GM23338 (cell line): ENCODE results near the gene METRN. TPM values are rescaled to one million over a fixed set of nuclear protein-coding genes. Genes with fewer than 3 reads are reported as not detected.

Experiments used
- ATAC-seq: fragments of 200-7000 bp; cut with Tn5 transposase; 3 replicates; pipeline ENCODE4 v1.9.1; 2020
- DNase-seq: peaks from one replicate; pipeline ENCODE4 v3.0.0-alpha.2; 2015; ENCODE audit warnings: low spot score
- H2AFZ ChIP-seq: fragments of 200-600 bp; sonication (generic); 2 replicates; pipeline ENCODE4 v1.8.0; 2016; ENCODE audit warnings: antibody characterized with exemption, mild to moderate bottlenecking, moderate library complexity
- H3F3A ChIP-seq: fragments of 200-600 bp; sonication (generic); replicated peaks from 2 replicates; pipeline ENCODE4 v1.8.0; 2017; ENCODE audit warnings: antibody characterized with exemption, mixed run types, low read depth
- H3K27ac ChIP-seq: fragments of 200-600 bp; sonication (generic); 2 replicates; pipeline ENCODE4 v1.6.1; 2016; ENCODE audit warnings: low read depth
- H3K27me3 ChIP-seq: fragments of 200-600 bp; sonication (generic); 2 replicates; pipeline ENCODE4 v1.8.0; 2016; ENCODE audit warnings: mild to moderate bottlenecking, mixed run types, moderate library complexity; ENCODE audit not compliant: insufficient read depth
- H3K36me3 ChIP-seq: fragments of 200-600 bp; sonication (generic); 2 replicates; pipeline ENCODE4 v1.8.0; 2016; ENCODE audit warnings: mild to moderate bottlenecking; ENCODE audit not compliant: insufficient read depth
- H3K4me1 ChIP-seq: fragments of 200-600 bp; sonication (generic); 2 replicates; pipeline ENCODE4 v1.8.0; 2016; ENCODE audit warnings: mild to moderate bottlenecking, moderate library complexity; ENCODE audit not compliant: insufficient read depth
- H3K4me2 ChIP-seq: fragments of 200-600 bp; sonication (generic); 2 replicates; pipeline ENCODE4 v1.7.1; 2017; ENCODE audit warnings: mixed run types
- H3K4me3 ChIP-seq: fragments of 200-600 bp; sonication (generic); 2 replicates; pipeline ENCODE4 v1.6.1; 2016; ENCODE audit warnings: mixed run types
- H3K79me2 ChIP-seq: fragments of 200-600 bp; sonication (generic); replicated peaks from 2 replicates; pipeline ENCODE4 v1.8.0; 2017; ENCODE audit warnings: mild to moderate bottlenecking; ENCODE audit not compliant: insufficient read depth
- H3K9me2 ChIP-seq: fragments of 200-600 bp; sonication (generic); 2 replicates; pipeline ENCODE4 v1.8.0; 2017; ENCODE audit not compliant: insufficient read depth
- H4K20me1 ChIP-seq: fragments of 200-600 bp; sonication (generic); replicated peaks from 2 replicates; pipeline ENCODE4 v1.8.0; 2017; ENCODE audit warnings: mild to moderate bottlenecking; ENCODE audit not compliant: insufficient read depth
- H3K27ac Mint-ChIP-seq: 2 replicates; pipeline ENCODE4 v1.8.0; 2020; ENCODE audit warnings: inconsistent platforms, mild to moderate bottlenecking, moderate library complexity, mixed read lengths
- H3K27me3 Mint-ChIP-seq: 3 replicates; pipeline ENCODE4 v1.8.0; 2022; ENCODE audit warnings: low read depth, mild to moderate bottlenecking, moderate library complexity, mixed read lengths, inconsistent platforms; ENCODE audit not compliant: insufficient read depth, poor library complexity
- H3K36me3 Mint-ChIP-seq: 3 replicates; pipeline ENCODE4 v1.8.0; 2021; ENCODE audit warnings: low read depth, mild to moderate bottlenecking, inconsistent platforms, moderate library complexity, mixed read lengths
- H3K4me1 Mint-ChIP-seq: 3 replicates; pipeline ENCODE4 v1.8.0; 2020; ENCODE audit warnings: mild to moderate bottlenecking, inconsistent platforms, mixed read lengths
- H3K4me3 Mint-ChIP-seq: 3 replicates; pipeline ENCODE4 v1.8.0; 2021; ENCODE audit warnings: moderate library complexity, mild to moderate bottlenecking, inconsistent platforms, mixed read lengths
- H3K9me3 Mint-ChIP-seq: 3 replicates; pipeline ENCODE4 v1.8.0; 2020; ENCODE audit warnings: moderate library complexity, mild to moderate bottlenecking, inconsistent platforms, mixed read lengths
- CREB1 ChIP-seq: fragments of 250-450 bp; sonication (Bioruptor Pico); IDR thresholded peaks from 2 replicates; pipeline ENCODE4 v1.5.0; 2020; ENCODE audit warnings: low read depth, mild to moderate bottlenecking, moderate library complexity
- EZH2 ChIP-seq: fragments of 200-600 bp; sonication (generic); IDR thresholded peaks from one replicate; pipeline ENCODE4 v1.8.0; 2017; ENCODE audit warnings: antibody characterized with exemption, mild to moderate bottlenecking, low read depth; ENCODE audit not compliant: unreplicated experiment
- JUNB ChIP-seq: IDR thresholded peaks from one replicate; pipeline ENCODE4 v1.6.1; 2016; ENCODE audit warnings: antibody characterized with exemption; ENCODE audit not compliant: unreplicated experiment
- NANOG ChIP-seq: IDR thresholded peaks from 2 replicates; pipeline ENCODE4 v1.6.1; 2016; ENCODE audit warnings: antibody characterized with exemption, borderline replicate concordance
- POLR2AphosphoS5 ChIP-seq: IDR thresholded peaks from 2 replicates; pipeline ENCODE4 v1.6.1; 2016; ENCODE audit warnings: antibody characterized with exemption, low read depth
- REST ChIP-seq: IDR thresholded peaks from one replicate; pipeline ENCODE4 v1.6.1; 2018; ENCODE audit warnings: antibody characterized with exemption; ENCODE audit not compliant: unreplicated experiment
- polyA plus RNA-seq: library from polyadenylated mRNA; unstranded; fragments of >200 nt; fragmentation: Nextera tagmentation; extraction: Ambion mirVana; gene quantifications from 2 replicates; pipeline ENCODE4 v1.2.1, GENCODE V29; 2016
- total RNA-seq: library from RNA; depleted of rRNA; stranded (reverse); fragments of >200 nt; shearing (Covaris generic); gene quantifications from 2 replicates; pipeline ENCODE4 v1.2.3, GENCODE V29; 2014
- TF ChIP-seq, protein P1 (sequence below): fragments of 250-450 bp; sonication (Bioruptor Pico); IDR thresholded peaks from 2 replicates; pipeline ENCODE4 v1.5.0; 2020; ENCODE audit warnings: mild to moderate bottlenecking, moderate library complexity
- TF ChIP-seq, protein P2 (sequence below): IDR thresholded peaks from 2 replicates; pipeline ENCODE4 v1.6.1; 2016; ENCODE audit warnings: antibody characterized with exemption
- TF ChIP-seq, protein P3 (sequence below), 2 experiments: fragments of 200-600 bp in 1 of 2; sonication (generic) in 1 of 2; conservative IDR thresholded peaks; 2 replicates each; pipeline versions ENCODE4 v1.5.1 to v1.6.1; 2016 to 2017; ENCODE audit warnings: antibody characterized with exemption in 2 of 2, low read depth in 2 of 2, mild to moderate bottlenecking in 2 of 2, moderate library complexity in 1 of 2

METRN gene
- total and polyA plus RNA-seq, 2 experiments from 2014 or later, result 18.7 to 33.0 TPM

DNA sequence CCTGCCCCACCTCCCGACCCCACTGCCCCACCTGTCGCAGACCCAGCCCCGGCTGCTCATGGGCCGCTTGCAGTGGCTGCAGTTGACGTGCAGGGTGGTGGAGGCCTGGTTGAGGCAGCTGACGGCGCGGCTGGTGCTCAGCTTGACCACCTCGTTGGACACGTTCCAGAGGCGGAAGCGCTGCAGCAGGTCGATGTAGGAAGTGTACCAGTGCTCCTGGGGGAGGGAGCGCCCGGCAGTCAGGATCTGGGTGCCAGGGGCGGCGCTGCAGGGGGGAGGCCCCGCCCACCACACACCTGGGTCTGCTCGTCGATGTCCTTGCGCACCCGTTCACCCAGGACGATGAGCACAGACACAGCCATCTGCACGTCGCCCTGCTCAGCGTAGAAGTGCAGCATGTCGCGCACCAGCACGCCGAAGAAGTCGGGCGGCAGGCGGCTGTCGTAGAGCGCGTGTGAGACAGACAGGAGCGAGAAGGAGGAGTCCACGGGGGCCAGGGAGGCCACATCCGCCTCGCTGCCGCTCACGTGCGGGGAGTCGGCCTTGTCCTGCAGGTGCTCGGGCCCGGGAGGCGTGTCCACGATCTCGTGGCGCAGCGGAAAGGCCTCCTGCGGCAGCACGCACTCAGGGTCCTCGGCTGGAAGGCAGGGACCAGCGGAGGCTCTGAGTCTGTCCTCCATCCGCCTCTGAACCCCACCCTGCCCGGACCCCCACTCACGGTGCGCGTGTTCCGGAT lies 29.8 kb upstream of the METRN start (continued):
- TF ChIP-seq, protein P1, sequence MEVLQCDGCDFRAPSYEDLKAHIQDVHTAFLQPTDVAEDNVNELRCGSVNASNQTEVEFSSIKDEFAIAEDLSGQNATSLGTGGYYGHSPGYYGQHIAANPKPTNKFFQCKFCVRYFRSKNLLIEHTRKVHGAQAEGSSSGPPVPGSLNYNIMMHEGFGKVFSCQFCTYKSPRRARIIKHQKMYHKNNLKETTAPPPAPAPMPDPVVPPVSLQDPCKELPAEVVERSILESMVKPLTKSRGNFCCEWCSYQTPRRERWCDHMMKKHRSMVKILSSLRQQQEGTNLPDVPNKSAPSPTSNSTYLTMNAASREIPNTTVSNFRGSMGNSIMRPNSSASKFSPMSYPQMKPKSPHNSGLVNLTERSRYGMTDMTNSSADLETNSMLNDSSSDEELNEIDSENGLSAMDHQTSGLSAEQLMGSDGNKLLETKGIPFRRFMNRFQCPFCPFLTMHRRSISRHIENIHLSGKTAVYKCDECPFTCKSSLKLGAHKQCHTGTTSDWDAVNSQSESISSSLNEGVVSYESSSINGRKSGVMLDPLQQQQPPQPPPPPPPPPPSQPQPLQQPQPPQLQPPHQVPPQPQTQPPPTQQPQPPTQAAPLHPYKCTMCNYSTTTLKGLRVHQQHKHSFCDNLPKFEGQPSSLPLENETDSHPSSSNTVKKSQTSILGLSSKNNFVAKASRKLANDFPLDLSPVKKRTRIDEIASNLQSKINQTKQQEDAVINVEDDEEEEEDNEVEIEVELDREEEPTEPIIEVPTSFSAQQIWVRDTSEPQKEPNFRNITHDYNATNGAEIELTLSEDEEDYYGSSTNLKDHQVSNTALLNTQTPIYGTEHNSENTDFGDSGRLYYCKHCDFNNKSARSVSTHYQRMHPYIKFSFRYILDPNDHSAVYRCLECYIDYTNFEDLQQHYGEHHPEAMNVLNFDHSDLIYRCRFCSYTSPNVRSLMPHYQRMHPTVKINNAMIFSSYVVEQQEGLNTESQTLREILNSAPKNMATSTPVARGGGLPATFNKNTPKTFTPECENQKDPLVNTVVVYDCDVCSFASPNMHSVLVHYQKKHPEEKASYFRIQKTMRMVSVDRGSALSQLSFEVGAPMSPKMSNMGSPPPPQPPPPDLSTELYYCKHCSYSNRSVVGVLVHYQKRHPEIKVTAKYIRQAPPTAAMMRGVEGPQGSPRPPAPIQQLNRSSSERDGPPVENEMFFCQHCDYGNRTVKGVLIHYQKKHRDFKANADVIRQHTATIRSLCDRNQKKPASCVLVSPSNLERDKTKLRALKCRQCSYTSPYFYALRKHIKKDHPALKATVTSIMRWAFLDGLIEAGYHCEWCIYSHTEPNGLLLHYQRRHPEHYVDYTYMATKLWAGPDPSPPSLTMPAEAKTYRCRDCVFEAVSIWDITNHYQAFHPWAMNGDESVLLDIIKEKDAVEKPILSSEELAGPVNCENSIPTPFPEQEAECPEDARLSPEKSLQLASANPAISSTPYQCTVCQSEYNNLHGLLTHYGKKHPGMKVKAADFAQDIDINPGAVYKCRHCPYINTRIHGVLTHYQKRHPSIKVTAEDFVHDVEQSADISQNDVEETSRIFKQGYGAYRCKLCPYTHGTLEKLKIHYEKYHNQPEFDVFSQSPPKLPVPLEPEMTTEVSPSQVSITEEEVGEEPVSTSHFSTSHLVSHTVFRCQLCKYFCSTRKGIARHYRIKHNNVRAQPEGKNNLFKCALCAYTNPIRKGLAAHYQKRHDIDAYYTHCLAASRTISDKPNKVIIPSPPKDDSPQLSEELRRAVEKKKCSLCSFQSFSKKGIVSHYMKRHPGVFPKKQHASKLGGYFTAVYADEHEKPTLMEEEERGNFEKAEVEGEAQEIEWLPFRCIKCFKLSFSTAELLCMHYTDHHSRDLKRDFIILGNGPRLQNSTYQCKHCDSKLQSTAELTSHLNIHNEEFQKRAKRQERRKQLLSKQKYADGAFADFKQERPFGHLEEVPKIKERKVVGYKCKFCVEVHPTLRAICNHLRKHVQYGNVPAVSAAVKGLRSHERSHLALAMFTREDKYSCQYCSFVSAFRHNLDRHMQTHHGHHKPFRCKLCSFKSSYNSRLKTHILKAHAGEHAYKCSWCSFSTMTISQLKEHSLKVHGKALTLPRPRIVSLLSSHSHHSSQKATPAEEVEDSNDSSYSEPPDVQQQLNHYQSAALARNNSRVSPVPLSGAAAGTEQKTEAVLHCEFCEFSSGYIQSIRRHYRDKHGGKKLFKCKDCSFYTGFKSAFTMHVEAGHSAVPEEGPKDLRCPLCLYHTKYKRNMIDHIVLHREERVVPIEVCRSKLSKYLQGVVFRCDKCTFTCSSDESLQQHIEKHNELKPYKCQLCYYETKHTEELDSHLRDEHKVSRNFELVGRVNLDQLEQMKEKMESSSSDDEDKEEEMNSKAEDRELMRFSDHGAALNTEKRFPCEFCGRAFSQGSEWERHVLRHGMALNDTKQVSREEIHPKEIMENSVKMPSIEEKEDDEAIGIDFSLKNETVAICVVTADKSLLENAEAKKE (CRISPR knock-in tag), result no peak
- TF ChIP-seq CREB1 (CRISPR knock-in tag) (no peak), EZH2 (no peak), JUNB (no peak)

DNA sequence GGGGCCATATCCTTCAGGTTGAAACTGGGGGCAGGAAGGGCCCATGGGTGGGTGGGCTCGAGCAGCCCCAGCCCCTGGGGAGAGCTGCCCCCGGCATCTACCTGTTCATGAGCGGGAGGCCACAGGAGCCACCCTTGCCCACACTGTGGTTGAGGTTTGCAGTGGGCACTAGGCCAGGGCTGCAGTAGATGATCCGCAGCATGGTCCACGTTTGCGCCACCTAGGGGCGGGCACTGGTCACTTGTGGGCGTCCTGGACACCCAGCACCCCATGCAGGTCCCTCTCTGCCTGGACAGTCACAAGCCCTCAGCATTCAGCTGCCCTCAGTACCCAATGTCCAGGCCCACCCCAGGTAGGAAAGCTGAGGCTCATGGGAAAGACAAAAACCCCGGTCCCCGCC lies 29.0 kb upstream of the METRN start:
- peaks cover 33% of the 10 kb centered on the region for H3K36me3 Mint-ChIP-seq
- H3K9me3 Mint-ChIP-seq, result no peaks in the 10 kb centered on the region; the same call in 2 of the 3 replicates
- Histone ChIP-seq H3K4me2 (no peak overlapping the region), H3K79me2 (peaks cover 6% of the 10 kb centered on the region; the same call in 1 of the 2 replicates), H3K27ac (no peak overlapping the region), H3K36me3 (no peaks in the 10 kb centered on the region; the same call in 1 of the 2 replicates), H3K27me3 (0 out of 2 replicates have a peak, but pooled peaks cover 3% of the 10 kb centered on the region), H4K20me1 (peaks cover 14% of the 10 kb centered on the region; the same call in 1 of the 2 replicates), H3K4me3 (no peak overlapping the region), H3K4me1 (peaks cover 5% of the 10 kb centered on the region; the same call in 1 of the 2 replicates), H3K9me2 (no peaks in the 10 kb centered on the region), H3F3A (peaks cover 23% of the 10 kb centered on the region), H2AFZ (no peak overlapping the region)
- H3K4me3 Mint-ChIP-seq, result peak overlapping the region; percentile 39; the same call in 1 of the 3 replicates
- ATAC-seq, result peak; percentile 3; the same call in 1 of the 3 replicates
- peaks cover 14% of the 10 kb centered on the region for H3K4me1 Mint-ChIP-seq
- H3K27me3 Mint-ChIP-seq, result peaks cover 22% of the 10 kb centered on the region
- peak; percentile 61 for DNase-seq
- no peak overlapping the region for H3K27ac Mint-ChIP-seq
- TF ChIP-seq, protein P2, sequence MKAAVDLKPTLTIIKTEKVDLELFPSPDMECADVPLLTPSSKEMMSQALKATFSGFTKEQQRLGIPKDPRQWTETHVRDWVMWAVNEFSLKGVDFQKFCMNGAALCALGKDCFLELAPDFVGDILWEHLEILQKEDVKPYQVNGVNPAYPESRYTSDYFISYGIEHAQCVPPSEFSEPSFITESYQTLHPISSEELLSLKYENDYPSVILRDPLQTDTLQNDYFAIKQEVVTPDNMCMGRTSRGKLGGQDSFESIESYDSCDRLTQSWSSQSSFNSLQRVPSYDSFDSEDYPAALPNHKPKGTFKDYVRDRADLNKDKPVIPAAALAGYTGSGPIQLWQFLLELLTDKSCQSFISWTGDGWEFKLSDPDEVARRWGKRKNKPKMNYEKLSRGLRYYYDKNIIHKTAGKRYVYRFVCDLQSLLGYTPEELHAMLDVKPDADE, result no peak
- TF ChIP-seq, protein P3, sequence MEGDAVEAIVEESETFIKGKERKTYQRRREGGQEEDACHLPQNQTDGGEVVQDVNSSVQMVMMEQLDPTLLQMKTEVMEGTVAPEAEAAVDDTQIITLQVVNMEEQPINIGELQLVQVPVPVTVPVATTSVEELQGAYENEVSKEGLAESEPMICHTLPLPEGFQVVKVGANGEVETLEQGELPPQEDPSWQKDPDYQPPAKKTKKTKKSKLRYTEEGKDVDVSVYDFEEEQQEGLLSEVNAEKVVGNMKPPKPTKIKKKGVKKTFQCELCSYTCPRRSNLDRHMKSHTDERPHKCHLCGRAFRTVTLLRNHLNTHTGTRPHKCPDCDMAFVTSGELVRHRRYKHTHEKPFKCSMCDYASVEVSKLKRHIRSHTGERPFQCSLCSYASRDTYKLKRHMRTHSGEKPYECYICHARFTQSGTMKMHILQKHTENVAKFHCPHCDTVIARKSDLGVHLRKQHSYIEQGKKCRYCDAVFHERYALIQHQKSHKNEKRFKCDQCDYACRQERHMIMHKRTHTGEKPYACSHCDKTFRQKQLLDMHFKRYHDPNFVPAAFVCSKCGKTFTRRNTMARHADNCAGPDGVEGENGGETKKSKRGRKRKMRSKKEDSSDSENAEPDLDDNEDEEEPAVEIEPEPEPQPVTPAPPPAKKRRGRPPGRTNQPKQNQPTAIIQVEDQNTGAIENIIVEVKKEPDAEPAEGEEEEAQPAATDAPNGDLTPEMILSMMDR (conservative IDR thresholded peaks at IDR 0.05; ENCODE audit: low read depth in 2 of 2), result peak; percentile 51 to 76
- TF ChIP-seq POLR2AphosphoS5 (no peak), NANOG (no peak), REST (no peak)
